Measurements from ENCODE around the gene KRT74.

KRT74 gene

DNA sequence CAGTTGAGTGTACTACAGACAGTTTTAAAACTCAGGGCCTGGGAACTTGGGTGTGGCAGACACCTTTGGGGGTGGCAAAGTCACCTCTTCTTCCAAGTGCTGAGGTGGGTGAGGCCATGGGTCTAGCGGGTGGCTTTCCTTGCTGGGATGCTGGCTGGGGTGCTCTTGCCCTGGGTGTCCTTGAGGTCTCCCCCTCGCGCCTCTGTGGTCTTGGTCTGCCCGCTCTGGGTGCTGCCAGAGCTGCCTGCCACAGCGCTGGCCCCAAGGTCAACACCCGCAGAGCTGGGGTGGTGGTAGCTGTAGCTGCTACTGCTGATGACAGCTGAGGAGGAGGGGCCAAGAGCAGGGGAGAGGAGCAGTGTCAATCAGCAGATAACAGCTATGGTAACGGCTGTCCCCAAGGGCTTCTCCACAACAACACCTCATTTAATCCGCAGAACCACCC lies 6.8 kb downstream of the KRT74 start:
- DNase-seq (ENCODE audit: insufficient read length, low spot score): no peak
- TF ChIP-seq POU2F2 (IDR thresholded peaks at IDR 0.05; ENCODE audit: low read depth, low read length): no peak
- TF ChIP-seq POLR2AphosphoS5 (IDR thresholded peaks at IDR 0.05; ENCODE audit: low read depth, low read length): no peak
- TF ChIP-seq SPI1 (IDR thresholded peaks at IDR 0.05; ENCODE audit: low read depth, low read length): no peak
- no peak for TF ChIP-seq TAF1 (IDR thresholded peaks at IDR 0.05; ENCODE audit: low read depth, low read length)
- FAIRE-seq: no peak

DNA sequence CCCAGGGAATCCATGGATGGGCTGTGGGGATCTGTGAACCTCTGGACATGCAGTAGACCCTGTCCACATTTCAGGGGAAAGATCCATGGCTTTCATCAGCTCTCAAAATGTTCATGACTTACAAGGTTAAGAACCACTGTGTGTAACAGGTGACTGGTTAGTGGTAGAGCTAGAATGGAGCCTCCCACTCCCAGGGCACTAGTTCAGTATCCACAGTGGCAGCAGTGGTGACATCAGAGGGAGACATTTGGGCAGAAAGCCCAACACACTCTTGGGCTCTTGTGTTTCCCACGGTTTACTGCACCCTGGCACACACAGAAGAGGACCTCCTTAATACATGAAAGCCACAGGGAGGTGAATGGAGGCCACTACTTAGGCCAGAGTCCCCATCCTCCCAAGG lies 9.1 kb downstream of the KRT74 start:
- DNase-seq (ENCODE audit: insufficient read length, low spot score) (no peak), FAIRE-seq (no peak)
- TF ChIP-seq PAX5 (IDR thresholded peaks at IDR 0.05; ENCODE audit: insufficient read depth, low read length, severe bottlenecking) (no peak), POLR2AphosphoS5 (IDR thresholded peaks at IDR 0.05; ENCODE audit: low read depth, low read length) (no peak), POLR2A (IDR thresholded peaks at IDR 0.05; ENCODE audit: low read depth, low read length) (no peak), SPI1 (IDR thresholded peaks at IDR 0.05; ENCODE audit: low read depth, low read length) (no peak), TAF1 (IDR thresholded peaks at IDR 0.05; ENCODE audit: low read depth, low read length) (no peak), POU2F2 (IDR thresholded peaks at IDR 0.05; ENCODE audit: low read depth, low read length) (no peak)

DNA sequence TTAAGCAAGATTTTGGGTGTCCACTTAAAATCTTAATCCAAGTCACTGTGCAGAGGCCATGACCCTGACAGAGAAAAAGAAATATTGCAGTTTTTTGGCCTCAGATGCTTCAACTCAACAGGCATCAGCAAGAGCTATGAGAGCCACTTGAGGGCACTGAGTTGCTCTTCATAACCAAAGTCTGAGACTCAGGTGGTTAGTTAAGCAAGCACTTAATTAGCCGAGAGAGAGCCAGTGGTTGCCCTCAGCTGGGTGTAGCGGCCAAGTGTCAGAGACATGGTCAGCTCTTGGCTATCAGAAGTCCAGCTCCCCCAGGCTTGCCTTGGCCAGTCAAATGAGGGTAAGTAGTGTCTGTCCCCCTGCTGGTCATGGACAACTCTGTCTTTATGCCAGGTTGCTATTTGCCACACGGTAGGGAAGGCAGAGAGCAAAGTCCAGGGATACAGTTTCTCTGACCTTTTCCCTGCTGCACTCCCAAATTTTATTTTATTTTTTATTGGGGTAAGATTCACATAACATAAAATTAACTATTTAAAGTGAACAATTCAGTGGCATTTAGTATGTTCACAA lies 11.7 kb downstream of the KRT74 start:
- no peak for FAIRE-seq
- DNase-seq (ENCODE audit: insufficient read length, low spot score): no peak
- no peak for TF ChIP-seq POLR2AphosphoS5 (IDR thresholded peaks at IDR 0.05; ENCODE audit: low read depth, low read length)
- TF ChIP-seq SPI1 (IDR thresholded peaks at IDR 0.05; ENCODE audit: low read depth, low read length): no peak
- no peak for TF ChIP-seq PAX5 (IDR thresholded peaks at IDR 0.05; ENCODE audit: insufficient read depth, low read length, severe bottlenecking)
- TF ChIP-seq POU2F2 (IDR thresholded peaks at IDR 0.05; ENCODE audit: low read depth, low read length): no peak
- no peak for TF ChIP-seq TAF1 (IDR thresholded peaks at IDR 0.05; ENCODE audit: low read depth, low read length)
- TF ChIP-seq POLR2A (IDR thresholded peaks at IDR 0.05; ENCODE audit: low read depth, low read length): no peak

DNA sequence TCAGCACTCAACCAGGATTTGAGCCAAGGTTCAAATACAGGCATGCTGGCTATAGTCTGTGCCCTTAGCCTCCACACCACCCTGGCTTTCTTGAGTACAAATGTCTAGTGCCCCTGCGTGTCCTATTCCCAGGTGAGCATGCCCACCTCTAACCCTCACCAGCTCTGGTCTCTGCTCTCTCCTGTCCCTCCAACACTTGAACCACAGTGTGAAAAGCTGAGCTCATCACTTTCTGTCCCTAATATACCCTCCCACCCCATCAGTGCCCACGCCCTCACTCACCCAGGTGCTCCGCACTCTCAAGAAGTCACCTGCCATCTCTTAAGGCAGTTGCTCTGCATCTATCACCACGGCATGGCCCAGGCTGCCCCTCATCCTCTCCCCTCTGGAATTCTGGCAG lies 13.7 kb downstream of the KRT74 start:
- no peak for FAIRE-seq
- DNase-seq (ENCODE audit: insufficient read length, low spot score): no peak
- no peak for TF ChIP-seq POLR2A (IDR thresholded peaks at IDR 0.05; ENCODE audit: low read depth, low read length)
- TF ChIP-seq PAX5 (IDR thresholded peaks at IDR 0.05; ENCODE audit: insufficient read depth, low read length, severe bottlenecking): no peak
- TF ChIP-seq SPI1 (IDR thresholded peaks at IDR 0.05; ENCODE audit: low read depth, low read length): no peak
- no peak for TF ChIP-seq POLR2AphosphoS5 (IDR thresholded peaks at IDR 0.05; ENCODE audit: low read depth, low read length)
- no peak for TF ChIP-seq POU2F2 (IDR thresholded peaks at IDR 0.05; ENCODE audit: low read depth, low read length)
- TF ChIP-seq TAF1 (IDR thresholded peaks at IDR 0.05; ENCODE audit: low read depth, low read length): no peak

DNA sequence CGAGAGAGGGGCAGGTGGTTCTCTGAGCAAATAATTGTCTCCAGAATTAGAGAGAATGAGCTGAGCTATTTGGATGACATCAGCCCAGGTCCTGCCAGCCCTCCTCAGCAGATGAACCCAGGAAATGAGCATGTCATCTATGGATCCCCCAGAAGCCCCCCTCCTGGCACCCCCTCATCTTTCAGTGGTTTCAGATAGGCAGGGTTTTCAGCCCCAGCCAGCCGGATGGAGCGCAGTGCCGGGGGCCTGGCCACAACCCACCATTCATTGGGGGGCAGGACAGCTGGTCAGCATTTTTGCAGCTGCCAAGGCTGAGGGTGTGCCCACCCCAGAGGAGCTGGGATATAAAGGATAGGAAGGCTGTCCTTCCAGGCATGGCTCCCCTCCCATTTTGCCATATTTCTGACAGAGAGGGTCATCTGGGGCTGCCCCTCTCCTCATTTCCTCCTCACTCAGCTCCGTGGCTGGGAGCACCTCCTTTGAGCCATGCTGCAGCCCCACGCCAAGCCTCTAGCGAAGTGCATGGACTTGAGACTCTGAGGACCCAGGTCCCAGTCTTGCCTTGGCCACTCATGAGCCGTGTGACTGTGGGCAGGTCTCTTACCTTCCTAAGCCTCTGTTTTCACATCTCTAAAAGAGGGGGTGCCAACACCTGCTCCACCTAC lies 14.7 kb downstream of the KRT74 start:
- DNase-seq (ENCODE audit: insufficient read length, low spot score) (no peak), FAIRE-seq (no peak)
- TF ChIP-seq POLR2A (IDR thresholded peaks at IDR 0.05; ENCODE audit: low read depth, low read length): no peak
- TF ChIP-seq POU2F2 (IDR thresholded peaks at IDR 0.05; ENCODE audit: low read depth, low read length): no peak
- no peak for TF ChIP-seq POLR2AphosphoS5 (IDR thresholded peaks at IDR 0.05; ENCODE audit: low read depth, low read length)
- TF ChIP-seq PAX5 (IDR thresholded peaks at IDR 0.05; ENCODE audit: insufficient read depth, low read length, severe bottlenecking): no peak
- TF ChIP-seq SPI1 (IDR thresholded peaks at IDR 0.05; ENCODE audit: low read depth, low read length): no peak
- no peak for TF ChIP-seq TAF1 (IDR thresholded peaks at IDR 0.05; ENCODE audit: low read depth, low read length)

DNA sequence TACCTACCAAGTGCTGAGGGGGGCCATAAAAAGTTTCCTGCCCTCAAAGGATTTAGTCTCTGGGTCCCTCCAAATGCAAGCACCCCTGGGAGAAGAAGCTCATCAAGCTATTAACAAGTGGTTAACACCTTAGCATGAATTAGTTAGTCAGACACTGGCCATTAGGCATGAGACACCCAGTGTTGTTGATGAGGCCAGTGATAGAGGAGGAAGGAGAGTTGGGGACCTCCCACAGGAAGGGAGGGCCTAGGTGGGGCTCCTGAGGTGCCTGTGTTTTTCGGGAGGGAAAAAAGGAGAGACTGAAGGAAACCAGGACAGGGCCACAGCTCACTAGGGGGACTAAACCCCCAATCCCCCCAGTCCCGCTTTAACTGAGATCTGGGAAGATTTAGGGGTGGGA lies 16.2 kb downstream of the KRT74 start:
- FAIRE-seq (no peak), DNase-seq (ENCODE audit: insufficient read length, low spot score) (no peak)
- no peak for TF ChIP-seq SPI1 (IDR thresholded peaks at IDR 0.05; ENCODE audit: low read depth, low read length)
- TF ChIP-seq TAF1 (IDR thresholded peaks at IDR 0.05; ENCODE audit: low read depth, low read length): no peak
- no peak for TF ChIP-seq POU2F2 (IDR thresholded peaks at IDR 0.05; ENCODE audit: low read depth, low read length)
- TF ChIP-seq POLR2AphosphoS5 (IDR thresholded peaks at IDR 0.05; ENCODE audit: low read depth, low read length): no peak
- no peak for TF ChIP-seq POLR2A (IDR thresholded peaks at IDR 0.05; ENCODE audit: low read depth, low read length)
- no peak for TF ChIP-seq PAX5 (IDR thresholded peaks at IDR 0.05; ENCODE audit: insufficient read depth, low read length, severe bottlenecking)

DNA sequence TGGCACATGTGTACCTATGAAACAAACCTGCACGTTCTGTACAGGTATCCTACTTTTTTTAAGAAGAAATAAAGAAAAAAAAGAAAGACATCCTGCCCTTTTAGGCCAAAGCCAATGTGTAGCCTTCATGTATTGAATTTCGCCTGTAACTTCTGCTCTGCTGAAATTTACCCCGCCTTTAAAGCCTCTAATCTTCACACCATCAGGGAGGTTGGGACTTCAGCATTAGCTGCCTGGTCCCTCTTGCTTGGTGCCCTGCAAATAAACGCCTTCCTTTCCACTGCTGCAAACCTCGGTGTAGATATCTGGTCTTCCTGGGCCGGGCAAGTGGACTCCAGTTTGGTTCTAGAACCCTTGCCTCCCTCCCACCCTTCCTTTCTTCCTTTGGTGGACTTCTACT lies 18.1 kb downstream of the KRT74 start:
- no peak for FAIRE-seq
- DNase-seq (ENCODE audit: insufficient read length, low spot score): no peak
- no peak for TF ChIP-seq PAX5 (IDR thresholded peaks at IDR 0.05; ENCODE audit: insufficient read depth, low read length, severe bottlenecking)
- TF ChIP-seq TAF1 (IDR thresholded peaks at IDR 0.05; ENCODE audit: low read depth, low read length): no peak
- TF ChIP-seq POLR2AphosphoS5 (IDR thresholded peaks at IDR 0.05; ENCODE audit: low read depth, low read length): no peak
- no peak for TF ChIP-seq SPI1 (IDR thresholded peaks at IDR 0.05; ENCODE audit: low read depth, low read length)
- no peak for TF ChIP-seq POLR2A (IDR thresholded peaks at IDR 0.05; ENCODE audit: low read depth, low read length)
- no peak for TF ChIP-seq POU2F2 (IDR thresholded peaks at IDR 0.05; ENCODE audit: low read depth, low read length)

DNA sequence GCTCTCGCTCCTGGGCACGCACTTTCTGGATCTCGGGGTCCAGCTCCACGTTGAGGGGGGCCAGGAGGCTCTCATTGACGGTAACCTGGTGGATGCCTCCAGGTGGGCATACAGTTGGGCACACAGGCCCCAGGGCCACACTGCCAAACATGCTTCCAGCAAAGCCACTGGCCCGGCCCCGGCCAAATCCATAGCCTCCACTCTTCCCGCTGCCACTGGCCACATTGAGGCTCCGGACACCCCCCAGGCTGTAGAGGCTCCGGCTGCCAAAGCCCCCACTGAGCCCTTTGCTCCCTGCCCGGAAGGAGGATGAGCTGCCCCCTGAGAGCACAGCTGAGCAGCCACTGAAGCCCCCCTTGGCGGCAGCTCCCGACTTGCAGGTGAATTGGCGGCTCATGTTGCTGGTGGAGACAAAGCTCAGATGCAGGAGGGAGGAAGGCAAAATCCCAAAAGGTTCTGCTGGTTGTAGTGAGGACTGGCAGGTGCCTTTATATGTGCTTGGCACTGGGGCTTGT lies 20.9 kb downstream of the KRT74 start, which contains the start of gene KRT71:
KRT71 (minus strand) TSS at position 465 of the 515 bp plus-strand sequence; CDS start at position 397, 68 bp downstream.
- DNase-seq (ENCODE audit: insufficient read length, low spot score) (no peak), FAIRE-seq (no peak)
- TF ChIP-seq POLR2AphosphoS5 (IDR thresholded peaks at IDR 0.05; ENCODE audit: low read depth, low read length) (no peak), PAX5 (IDR thresholded peaks at IDR 0.05; ENCODE audit: insufficient read depth, low read length, severe bottlenecking) (no peak), SPI1 (IDR thresholded peaks at IDR 0.05; ENCODE audit: low read depth, low read length) (no peak), POLR2A (IDR thresholded peaks at IDR 0.05; ENCODE audit: low read depth, low read length) (no peak), POU2F2 (IDR thresholded peaks at IDR 0.05; ENCODE audit: low read depth, low read length) (no peak), TAF1 (IDR thresholded peaks at IDR 0.05; ENCODE audit: low read depth, low read length) (no peak)

DNA sequence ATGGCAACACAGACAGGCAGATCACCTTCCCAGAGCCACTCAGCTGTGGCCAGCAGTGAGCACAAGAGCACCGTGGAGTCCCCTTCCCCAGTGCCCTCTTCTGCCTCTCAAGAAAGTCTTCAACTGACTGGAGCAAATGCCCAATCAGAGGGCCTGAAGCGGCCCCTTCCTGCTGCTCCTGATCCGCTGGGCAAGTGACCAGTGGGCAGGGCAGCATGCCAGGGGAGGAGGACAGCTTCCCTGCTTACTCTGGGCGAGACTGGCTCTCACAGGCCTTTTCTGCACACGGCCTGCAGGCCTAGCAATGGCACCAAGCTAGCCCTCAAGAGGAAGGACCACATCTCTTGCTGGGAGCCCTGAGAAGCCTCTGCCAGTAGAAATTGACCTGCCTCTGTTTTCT lies 21.6 kb downstream of the KRT74 start:
- TF ChIP-seq PAX5 (IDR thresholded peaks at IDR 0.05; ENCODE audit: insufficient read depth, low read length, severe bottlenecking) (no peak), POU2F2 (IDR thresholded peaks at IDR 0.05; ENCODE audit: low read depth, low read length) (no peak), TAF1 (IDR thresholded peaks at IDR 0.05; ENCODE audit: low read depth, low read length) (no peak), POLR2A (IDR thresholded peaks at IDR 0.05; ENCODE audit: low read depth, low read length) (no peak), SPI1 (IDR thresholded peaks at IDR 0.05; ENCODE audit: low read depth, low read length) (no peak), POLR2AphosphoS5 (IDR thresholded peaks at IDR 0.05; ENCODE audit: low read depth, low read length) (no peak)
- no peak for FAIRE-seq
- DNase-seq (ENCODE audit: insufficient read length, low spot score): no peak

Measured in GM12891 (cell line).